ENCODE results near the gene NPFFR1. TPM values are rescaled to one million over a fixed set of nuclear protein-coding genes. Genes with fewer than 3 reads are reported as not detected.
"Not testable (repeated sequence)": the region's sequence is repeated elsewhere in the genome, so short reads cannot be mapped to it uniquely, and the experiment has no call there.

Gene NPFFR1
- total RNA-seq, 8 experiments from 2014 or later = 0.04 to 0.28 (median 0.09) TPM; not detected in 1

- WGBS, 10 experiments = 0 to 100% (median 86%) methylated on average over 1 to 14 of the region's 18 CpGs; no CpG with 5 or more reads in 1 of the 10 experiments
- no peak overlapping the region for H3K4me3 ChIP-seq
- no peak overlapping the region for H3K27ac ChIP-seq
- in situ Hi-C loops (cut with MboI; ENCODE audit: low pct_unique_long_range_greater_than_20kb in 2 of 9, low sequenced_read_pairs in 9 of 9, unreplicated experiment in 9 of 9) = loop anchor here in 2 of 9 experiments (25.0 kb wide), 1 partner anchor 127 kb away; no protein-coding TSS in a partner anchor
- peak in 2 of 8 experiments; percentile 6 to 16 for ATAC-seq (replicated peaks in 6 of 8)
- peaks cover 12 to 26% of the 10 kb centered on the region in 2 donors for H3K4me1 ChIP-seq (replicated peaks in 1 of 2)
These were observed 48.9 kb downstream of the NPFFR1 start for GRCh38 chr10:70234668-70235447.

- in situ Hi-C loops (cut with MboI; ENCODE audit: low pct_unique_long_range_greater_than_20kb in 2 of 9, low sequenced_read_pairs in 9 of 9, unreplicated experiment in 9 of 9) = loop anchor here in 2 of 9 experiments (25.0 kb wide), 1 partner anchor 128 kb away; no protein-coding TSS in a partner anchor
- WGBS, 10 experiments = 0 to 22% (median 4%) methylated on average over 1 to 4 of the region's 8 CpGs; no CpG with 5 or more reads in 6 of the 10 experiments
- ATAC-seq (replicated peaks in 6 of 8) = no peak
- Histone ChIP-seq H3K4me1 (replicated peaks in 1 of 2) (peaks cover 12 to 26% of the 10 kb centered on the region in 2 donors), H3K4me3 (peak overlapping the region; percentile 64 to 85 (median 78)), H3K27ac (peak overlapping the region; percentile 74 to 83)
These were observed 49.9 kb downstream of the NPFFR1 start for GRCh38 chr10:70233939-70234300.

GRCh38 chr10:70233109-70233938, 50.5 kb downstream of the NPFFR1 start, which contains the start of gene PPA1:
Gene PPA1 (minus strand): TSS chr10:70233429. CDS start chr10:70233327, 102 bp downstream.
- peak; percentile 88 to 95 (median 91) for ATAC-seq (replicated peaks in 6 of 8)

GRCh38 chr10:70232859-70233108, 51.0 kb downstream of the NPFFR1 start:
- in situ Hi-C loops (cut with MboI; ENCODE audit: low pct_unique_long_range_greater_than_20kb in 2 of 9, low sequenced_read_pairs in 9 of 9, unreplicated experiment in 9 of 9) = loop anchor here in 2 of 9 experiments (25.0 kb wide), 1 partner anchor 130 kb away; no protein-coding TSS in a partner anchor
- ATAC-seq (replicated peaks in 6 of 8) = no peak
- WGBS, 10 experiments = 0 to 7% (median 0%) methylated on average over 1 to 7 of the region's 18 CpGs; no CpG with 5 or more reads in 4 of the 10 experiments
- Histone ChIP-seq H3K4me3 (peak overlapping the region; percentile 64 to 85 (median 78)), H3K4me1 (replicated peaks in 1 of 2) (peaks cover 12 to 26% of the 10 kb centered on the region in 2 donors), H3K27ac (peak overlapping the region; percentile 52 to 70)

More at GRCh38 chr10:70233109-70233938, 50.5 kb downstream of the NPFFR1 start, which contains the start of gene PPA1:
- Histone ChIP-seq H3K27ac (peak within 1 kb of the TSS; percentile 74 to 83), H3K4me3 (peak within 1 kb of the TSS; percentile 64 to 85 (median 78)), H3K4me1 (replicated peaks in 1 of 2) (peaks cover 12 to 26% of the 10 kb centered on the region in 2 donors)
- in situ Hi-C loops (cut with MboI; ENCODE audit: low pct_unique_long_range_greater_than_20kb in 2 of 9, low sequenced_read_pairs in 9 of 9, unreplicated experiment in 9 of 9) = loop anchor here in 2 of 9 experiments (25.0 kb wide), 1 partner anchor 129 kb away; no protein-coding TSS in a partner anchor
- 0 to 28% (median 6%) methylated on average over 2 to 12 of the region's 74 CpGs; no CpG with 5 or more reads in 4 of the 10 experiments for WGBS, 10 experiments

- ATAC-seq (replicated peaks in 6 of 8) = peak in 7 of 8 experiments; percentile 1 to 15 (median 9)
- Histone ChIP-seq H3K4me1 (replicated peaks in 1 of 2) (peaks cover 12 to 26% of the 10 kb centered on the region in 2 donors), H3K27ac (peak overlapping the region in 1 of 2 donors; percentile 70), H3K4me3 (peak overlapping the region; percentile 64 to 85 (median 78))
- in situ Hi-C loops (cut with MboI; ENCODE audit: low pct_unique_long_range_greater_than_20kb in 2 of 9, low sequenced_read_pairs in 9 of 9, unreplicated experiment in 9 of 9) = loop anchor here in 2 of 9 experiments (25.0 kb wide), 1 partner anchor 130 kb away; no protein-coding TSS in a partner anchor
- 0 to 22% (median 1%) methylated on average over 2 to 36 of the region's 39 CpGs; no CpG with 5 or more reads in 1 of the 10 experiments for WGBS, 10 experiments
These were observed 51.5 kb downstream of the NPFFR1 start for GRCh38 chr10:70232155-70232858.

GRCh38 chr10:70228491-70228890, 55.3 kb downstream of the NPFFR1 start:
- H3K27ac ChIP-seq = no peak overlapping the region
- in situ Hi-C loops (cut with MboI; ENCODE audit: low pct_unique_long_range_greater_than_20kb in 2 of 9, low sequenced_read_pairs in 9 of 9, unreplicated experiment in 9 of 9) = loop anchor here in 3 of 9 experiments (10.0 to 25.0 kb wide), 2 partner anchors 134 to 136 kb away; no protein-coding TSS in a partner anchor
- no peak for ATAC-seq (replicated peaks in 6 of 8)
- H3K4me3 ChIP-seq = no peak overlapping the region
- 25 to 80% (median 59%) methylated on average over 1 of the region's 1 CpG; no CpG with 5 or more reads in 4 of the 10 experiments for WGBS, 10 experiments
- peaks cover 5 to 12% of the 10 kb centered on the region in 2 donors for H3K4me1 ChIP-seq (replicated peaks in 1 of 2)

- Histone ChIP-seq H3K4me1 (replicated peaks in 1 of 2) (peaks cover 5 to 12% of the 10 kb centered on the region in 2 donors), H3K4me3 (no peak overlapping the region), H3K27ac (no peak overlapping the region)
- in situ Hi-C loops (cut with MboI; ENCODE audit: low pct_unique_long_range_greater_than_20kb in 2 of 9, low sequenced_read_pairs in 9 of 9, unreplicated experiment in 9 of 9) = loop anchor here in 3 of 9 experiments (10.0 to 25.0 kb wide), 2 partner anchors 135 to 137 kb away; no protein-coding TSS in a partner anchor
- ATAC-seq (replicated peaks in 6 of 8) = peak in 2 of 8 experiments; percentile 12 to 26
- 24 to 100% (median 77%) methylated on average over 1 to 3 of the region's 3 CpGs for WGBS, 10 experiments
These were observed 56.1 kb downstream of the NPFFR1 start for GRCh38 chr10:70227548-70228320.

GRCh38 chr10:70223728-70224127, 60.1 kb downstream of the NPFFR1 start:
- no peak for ATAC-seq (replicated peaks in 6 of 8)
- Histone ChIP-seq H3K4me3 (no peak overlapping the region), H3K4me1 (replicated peaks in 1 of 2) (no peaks in the 10 kb centered on the region), H3K27ac (no peak overlapping the region)
- 60 to 100% (median 100%) methylated on average over 1 to 2 of the region's 2 CpGs; no CpG with 5 or more reads in 1 of the 10 experiments for WGBS, 10 experiments
- in situ Hi-C loops (cut with MboI; ENCODE audit: low pct_unique_long_range_greater_than_20kb in 2 of 9, low sequenced_read_pairs in 9 of 9, unreplicated experiment in 9 of 9) = loop anchor here in 3 of 9 experiments (10.0 to 25.0 kb wide), 2 partner anchors 139 to 141 kb away; no protein-coding TSS in a partner anchor

GRCh38 chr10:70222811-70223447, 60.9 kb downstream of the NPFFR1 start:
- not testable (repeated sequence) for H3K27ac ChIP-seq; H3K4me1 ChIP-seq (replicated peaks in 1 of 2); H3K4me3 ChIP-seq
- in situ Hi-C loops (cut with MboI; ENCODE audit: low pct_unique_long_range_greater_than_20kb in 2 of 9, low sequenced_read_pairs in 9 of 9, unreplicated experiment in 9 of 9) = loop anchor here in 3 of 9 experiments (10.0 to 25.0 kb wide), 2 partner anchors 139 to 142 kb away; no protein-coding TSS in a partner anchor
- ATAC-seq (replicated peaks in 6 of 8) = peak in 1 of 8 experiments; percentile 18
- 66 to 100% (median 96%) methylated on average over 1 to 8 of the region's 9 CpGs; no CpG with 5 or more reads in 3 of the 10 experiments for WGBS, 10 experiments

GRCh38 chr10:70222340-70222794, 61.4 kb downstream of the NPFFR1 start:
- ATAC-seq (replicated peaks in 6 of 8) = no peak
- in situ Hi-C loops (cut with MboI; ENCODE audit: low pct_unique_long_range_greater_than_20kb in 2 of 9, low sequenced_read_pairs in 9 of 9, unreplicated experiment in 9 of 9) = loop anchor here in 3 of 9 experiments (10.0 to 25.0 kb wide), 2 partner anchors 140 to 142 kb away; no protein-coding TSS in a partner anchor
- Histone ChIP-seq H3K27ac (no peak overlapping the region), H3K4me3 (no peak overlapping the region), H3K4me1 (replicated peaks in 1 of 2) (no peaks in the 10 kb centered on the region)
- 37 to 100% (median 90%) methylated on average over 1 to 3 of the region's 3 CpGs; no CpG with 5 or more reads in 1 of the 10 experiments for WGBS, 10 experiments

GRCh38 chr10:70221030-70221429, 62.8 kb downstream of the NPFFR1 start:
- Histone ChIP-seq H3K27ac (no peak overlapping the region), H3K4me1 (replicated peaks in 1 of 2) (no peaks in the 10 kb centered on the region), H3K4me3 (no peak overlapping the region)
- ATAC-seq (replicated peaks in 6 of 8) = no peak
- WGBS, 10 experiments = 0 to 67% (median 29%) methylated on average over 1 of the region's 1 CpG; no CpG with 5 or more reads in 4 of the 10 experiments
- in situ Hi-C loops (cut with MboI; ENCODE audit: low pct_unique_long_range_greater_than_20kb in 2 of 9, low sequenced_read_pairs in 9 of 9, unreplicated experiment in 9 of 9) = loop anchor here in 3 of 9 experiments (10.0 to 25.0 kb wide), 2 partner anchors 141 to 144 kb away; no protein-coding TSS in a partner anchor

Measured in motor neuron (in vitro differentiated cells).